Mucosa of descending colon (tissue), 3 donors: ENCODE results near the gene ADAMTS9. TPM values are rescaled to one million over a fixed set of nuclear protein-coding genes. Genes with fewer than 3 reads are reported as not detected.

Experiments used
- ATAC-seq: fragments of 200-7000 bp; cut with Tn5 transposase; one replicate; pipeline ENCODE4 v1.9.1; 2020; ENCODE audit warnings: mild to moderate bottlenecking, moderate library complexity
- DNase-seq, 3 donors: peaks; one replicate each; pipeline ENCODE4 v3.0.0-alpha.2; 2020
- H3K36me3 ChIP-seq: fragments of 200-600 bp; one replicate; pipeline ENCODE4 v1.8.0; 2021; ENCODE audit warnings: low read depth, mild to moderate bottlenecking
- H3K4me1 ChIP-seq: fragments of 200-600 bp; one replicate; pipeline ENCODE4 v1.8.0; 2021; ENCODE audit warnings: low read depth, mild to moderate bottlenecking
- H3K4me3 ChIP-seq: fragments of 200-600 bp; one replicate; pipeline ENCODE4 v1.8.0; 2021; ENCODE audit warnings: mild to moderate bottlenecking
- H3K9me3 ChIP-seq: fragments of 200-600 bp; one replicate; pipeline ENCODE4 v1.8.0; 2021; ENCODE audit warnings: mild to moderate bottlenecking
- intact Hi-C, 2 donors: fragments of 100-400 bp; cut with DNase I in 1 of 2; cut with micrococcal nuclease in 1 of 2; formaldehyde crosslinking; loops; one replicate each; pipeline versions ENCODE4 v1.11.0 to v1.11.1; 2022; cut with DNase I, micrococcal nuclease
- total RNA-seq, 3 donors: library from RNA; stranded (reverse); fragmentation: NEBNext Ultra II Directional in 2 of 3; extraction: Animal tissue kit (Norgen Biotek cat#: 25700) in 2 of 3; gene quantifications; one replicate each; pipeline versions ENCODE4 v1.2.1 to v1.2.4, GENCODE V29; 2021 to 2023
- TF ChIP-seq, protein P1 (sequence below): fragments of 200-600 bp; IDR thresholded peaks from one replicate; pipeline ENCODE4 v1.8.0; 2022; ENCODE audit warnings: antibody characterized with exemption, mild to moderate bottlenecking
- donor health status: DM: no; HTN: no; CAD: no; lungs with moderate emphysema.
- donor health status: DM: no; HTN: no; CAD: no.
- donor health status: DM: no; HTN: yes; CAD: no.

ADAMTS9 gene
- total RNA-seq, 3 donors from 2014 or later: 7.4 to 20.5 (median 20.1) TPM

GRCh38 chr3:64494526-64494925 is 193.3 kb downstream of the ADAMTS9 start:
- TF ChIP-seq, protein P1, sequence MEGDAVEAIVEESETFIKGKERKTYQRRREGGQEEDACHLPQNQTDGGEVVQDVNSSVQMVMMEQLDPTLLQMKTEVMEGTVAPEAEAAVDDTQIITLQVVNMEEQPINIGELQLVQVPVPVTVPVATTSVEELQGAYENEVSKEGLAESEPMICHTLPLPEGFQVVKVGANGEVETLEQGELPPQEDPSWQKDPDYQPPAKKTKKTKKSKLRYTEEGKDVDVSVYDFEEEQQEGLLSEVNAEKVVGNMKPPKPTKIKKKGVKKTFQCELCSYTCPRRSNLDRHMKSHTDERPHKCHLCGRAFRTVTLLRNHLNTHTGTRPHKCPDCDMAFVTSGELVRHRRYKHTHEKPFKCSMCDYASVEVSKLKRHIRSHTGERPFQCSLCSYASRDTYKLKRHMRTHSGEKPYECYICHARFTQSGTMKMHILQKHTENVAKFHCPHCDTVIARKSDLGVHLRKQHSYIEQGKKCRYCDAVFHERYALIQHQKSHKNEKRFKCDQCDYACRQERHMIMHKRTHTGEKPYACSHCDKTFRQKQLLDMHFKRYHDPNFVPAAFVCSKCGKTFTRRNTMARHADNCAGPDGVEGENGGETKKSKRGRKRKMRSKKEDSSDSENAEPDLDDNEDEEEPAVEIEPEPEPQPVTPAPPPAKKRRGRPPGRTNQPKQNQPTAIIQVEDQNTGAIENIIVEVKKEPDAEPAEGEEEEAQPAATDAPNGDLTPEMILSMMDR: no peak
- Histone ChIP-seq H3K36me3 (no peaks in the 10 kb centered on the region), H3K4me3 (no peak overlapping the region), H3K9me3 (no peaks in the 10 kb centered on the region), H3K4me1 (no peaks in the 10 kb centered on the region)
- ATAC-seq (no peak), DNase-seq (no peak)
- intact Hi-C loops: no loop called here

DNA sequence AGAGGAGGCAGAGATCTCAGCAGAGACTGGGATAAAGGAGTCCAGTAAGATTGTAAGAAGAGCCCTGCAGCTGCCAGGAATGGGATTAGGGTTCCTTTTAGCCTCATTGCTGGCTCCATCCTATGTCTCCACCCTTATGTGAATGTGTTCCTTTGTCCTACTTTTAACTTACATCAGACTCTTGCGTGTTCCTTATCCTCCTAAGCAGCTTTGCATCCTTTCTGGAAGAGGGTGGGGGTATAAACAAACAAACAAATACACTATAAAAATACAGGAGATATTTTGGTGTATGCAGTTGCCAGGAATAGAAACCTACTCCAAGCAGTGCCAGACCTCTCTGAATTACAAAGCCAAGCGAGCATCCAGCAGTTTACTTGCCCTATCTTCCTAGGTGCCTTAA is 194.7 kb downstream of the ADAMTS9 start:
- H3K36me3 ChIP-seq: no peaks in the 10 kb centered on the region
- no peaks in the 10 kb centered on the region for H3K9me3 ChIP-seq
- DNase-seq (no peak), ATAC-seq (no peak)
- TF ChIP-seq, protein P1: no peak
- H3K4me1 ChIP-seq: no peaks in the 10 kb centered on the region
- intact Hi-C loops: no loop called here
- H3K4me3 ChIP-seq: no peak overlapping the region

DNA sequence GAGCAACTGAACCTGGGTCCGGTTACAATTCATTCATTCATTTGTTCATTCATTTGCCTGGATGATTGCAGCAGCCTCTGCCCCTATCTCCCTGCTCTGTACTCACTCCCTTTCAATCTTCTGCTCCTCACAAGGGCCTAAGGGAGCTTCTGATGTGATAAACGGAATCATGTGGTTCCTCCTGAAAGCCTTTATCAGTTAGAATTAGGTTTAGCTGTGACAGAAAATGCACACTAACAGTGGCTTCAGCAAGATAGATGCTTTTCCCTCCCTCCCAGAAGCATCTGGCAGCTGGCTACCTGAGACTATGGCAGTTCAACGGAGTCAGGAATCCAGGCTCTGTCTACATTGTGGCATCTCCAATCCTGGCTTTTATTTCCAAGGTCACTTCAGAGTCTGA is 196.0 kb downstream of the ADAMTS9 start:
- no peaks in the 10 kb centered on the region for H3K4me1 ChIP-seq
- H3K36me3 ChIP-seq: no peaks in the 10 kb centered on the region
- H3K4me3 ChIP-seq: no peak overlapping the region
- DNase-seq (no peak), ATAC-seq (no peak)
- TF ChIP-seq, protein P1: no peak
- H3K9me3 ChIP-seq: no peaks in the 10 kb centered on the region
- intact Hi-C loops: no loop called here

GRCh38 chr3:64490180-64490724 is 197.5 kb downstream of the ADAMTS9 start:
- intact Hi-C loops: no loop called here
- no peak for ATAC-seq
- DNase-seq: no peak
- TF ChIP-seq, protein P1: no peak
- H3K36me3 ChIP-seq: no peaks in the 10 kb centered on the region
- H3K9me3 ChIP-seq: no peaks in the 10 kb centered on the region
- H3K4me3 ChIP-seq: no peak overlapping the region
- no peaks in the 10 kb centered on the region for H3K4me1 ChIP-seq

DNA sequence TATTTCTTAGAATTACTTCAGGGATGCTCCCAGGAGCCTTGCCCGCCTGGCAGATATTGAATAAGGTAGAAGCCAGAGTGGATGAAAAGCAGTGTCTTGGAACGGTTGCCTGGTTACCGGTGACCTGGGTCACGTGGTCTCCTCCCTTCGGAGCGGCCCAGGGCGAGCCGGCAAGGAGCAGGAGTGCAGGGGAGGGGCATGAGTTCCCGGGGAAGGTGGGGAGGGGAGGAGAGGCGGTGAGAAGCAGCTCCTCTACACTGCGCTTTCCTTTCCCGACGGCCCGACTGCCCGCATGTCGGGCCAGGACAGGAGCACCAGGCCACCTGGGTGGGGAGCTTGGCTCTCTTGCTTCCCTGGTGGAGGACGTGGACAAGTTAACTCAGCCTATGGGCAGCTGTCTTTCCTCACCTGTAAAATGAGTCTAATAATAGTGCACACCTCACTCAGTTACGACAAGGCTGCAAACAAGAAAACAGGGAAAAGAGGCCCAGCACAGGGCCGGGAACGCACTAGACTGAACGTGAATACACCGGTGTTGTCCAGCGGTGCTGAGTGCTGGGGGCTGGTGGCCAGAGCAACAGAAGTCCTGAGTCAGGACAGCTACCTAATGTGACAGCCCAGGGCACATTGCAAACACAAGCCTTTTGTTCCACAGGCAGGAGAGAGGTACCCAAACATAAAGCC is 198.3 kb downstream of the ADAMTS9 start:
- TF ChIP-seq, protein P1: no peak
- Histone ChIP-seq H3K4me3 (no peak overlapping the region), H3K36me3 (no peaks in the 10 kb centered on the region), H3K9me3 (no peaks in the 10 kb centered on the region), H3K4me1 (no peaks in the 10 kb centered on the region)
- intact Hi-C loops: loop anchor here in 1 of 2 donors (5.0 kb wide), 1 partner anchor 87 kb away; no protein-coding TSS in a partner anchor
- peak; percentile 48 to 59 (median 56) for DNase-seq
- peak; percentile 84 for ATAC-seq
